AG09319 (cell line): ENCODE results near the gene DTHD1.

Source experiments
- DNase-seq: peaks from one replicate; pipeline ENCODE4 v3.0.0-alpha.2; 2010; ENCODE audit warnings: low read depth; ENCODE audit errors: extremely low read depth
- TF ChIP-seq, protein P1 (sequence below): IDR thresholded peaks from 2 replicates; pipeline ENCODE4 v1.5.1; 2011; ENCODE audit warnings: low read depth, mild to moderate bottlenecking, inconsistent platforms, low read length, moderate library complexity

Gene DTHD1

DNA sequence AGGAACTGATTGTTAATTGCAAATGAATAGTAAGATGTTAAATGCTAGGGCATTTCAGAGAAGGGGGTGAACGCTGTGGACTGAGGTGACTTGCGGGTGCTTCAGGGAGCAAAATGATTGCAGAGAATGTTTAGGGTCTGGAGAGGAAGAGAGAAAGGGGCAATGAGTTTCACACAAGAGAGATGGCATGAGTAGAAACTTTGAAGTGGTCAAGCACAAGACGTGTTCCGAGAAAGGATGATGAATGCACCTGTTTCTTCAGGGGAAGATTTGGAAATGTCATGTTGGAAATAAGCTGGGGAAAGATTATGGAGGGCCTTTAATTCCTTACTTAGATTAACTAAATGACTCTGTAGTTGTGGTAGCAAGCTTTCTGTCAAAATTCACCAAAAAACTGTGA lies 43.4 kb downstream of the DTHD1 start:
- no peak for DNase-seq
- TF ChIP-seq, protein P1, sequence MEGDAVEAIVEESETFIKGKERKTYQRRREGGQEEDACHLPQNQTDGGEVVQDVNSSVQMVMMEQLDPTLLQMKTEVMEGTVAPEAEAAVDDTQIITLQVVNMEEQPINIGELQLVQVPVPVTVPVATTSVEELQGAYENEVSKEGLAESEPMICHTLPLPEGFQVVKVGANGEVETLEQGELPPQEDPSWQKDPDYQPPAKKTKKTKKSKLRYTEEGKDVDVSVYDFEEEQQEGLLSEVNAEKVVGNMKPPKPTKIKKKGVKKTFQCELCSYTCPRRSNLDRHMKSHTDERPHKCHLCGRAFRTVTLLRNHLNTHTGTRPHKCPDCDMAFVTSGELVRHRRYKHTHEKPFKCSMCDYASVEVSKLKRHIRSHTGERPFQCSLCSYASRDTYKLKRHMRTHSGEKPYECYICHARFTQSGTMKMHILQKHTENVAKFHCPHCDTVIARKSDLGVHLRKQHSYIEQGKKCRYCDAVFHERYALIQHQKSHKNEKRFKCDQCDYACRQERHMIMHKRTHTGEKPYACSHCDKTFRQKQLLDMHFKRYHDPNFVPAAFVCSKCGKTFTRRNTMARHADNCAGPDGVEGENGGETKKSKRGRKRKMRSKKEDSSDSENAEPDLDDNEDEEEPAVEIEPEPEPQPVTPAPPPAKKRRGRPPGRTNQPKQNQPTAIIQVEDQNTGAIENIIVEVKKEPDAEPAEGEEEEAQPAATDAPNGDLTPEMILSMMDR, result no peak

DNA sequence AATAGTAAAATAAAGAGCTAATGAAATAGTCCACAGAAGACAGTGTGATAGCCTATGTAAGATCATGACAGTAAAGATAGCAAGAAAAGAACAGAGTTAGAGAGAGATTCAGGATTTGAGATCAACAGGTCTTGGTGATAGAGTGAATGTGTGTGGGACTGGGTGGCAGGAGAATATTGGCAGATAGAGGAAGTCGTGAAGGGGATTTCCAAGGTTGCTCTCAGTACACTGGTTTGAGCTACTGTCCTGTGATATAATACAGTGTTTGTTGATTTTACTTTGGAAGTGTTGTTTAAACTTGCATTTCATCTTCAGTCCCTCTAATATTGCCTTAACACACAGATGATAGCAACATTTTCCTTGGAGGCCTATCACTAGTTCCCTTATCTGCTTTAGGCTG lies 44.1 kb downstream of the DTHD1 start:
- DNase-seq, result no peak
- TF ChIP-seq, protein P1, result no peak

DNA sequence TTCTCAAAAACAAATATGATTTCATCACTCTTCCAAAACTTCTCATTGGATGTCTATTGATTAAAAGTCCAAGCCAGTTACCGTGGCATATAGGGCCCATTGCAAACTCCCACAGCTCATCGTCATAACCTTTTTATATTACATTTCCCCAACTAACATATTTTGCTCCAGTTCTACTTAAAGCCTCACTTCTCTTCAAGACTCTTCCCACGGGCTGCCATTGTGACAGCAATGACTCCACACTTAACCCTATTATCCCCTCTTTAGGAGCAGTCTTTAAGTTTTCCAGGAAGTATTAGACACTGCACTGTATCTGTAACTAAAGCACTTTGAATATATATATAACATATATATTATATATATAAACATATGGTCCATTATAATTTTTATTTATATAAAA lies 44.5 kb downstream of the DTHD1 start:
- no peak for DNase-seq
- TF ChIP-seq, protein P1, result no peak

DNA sequence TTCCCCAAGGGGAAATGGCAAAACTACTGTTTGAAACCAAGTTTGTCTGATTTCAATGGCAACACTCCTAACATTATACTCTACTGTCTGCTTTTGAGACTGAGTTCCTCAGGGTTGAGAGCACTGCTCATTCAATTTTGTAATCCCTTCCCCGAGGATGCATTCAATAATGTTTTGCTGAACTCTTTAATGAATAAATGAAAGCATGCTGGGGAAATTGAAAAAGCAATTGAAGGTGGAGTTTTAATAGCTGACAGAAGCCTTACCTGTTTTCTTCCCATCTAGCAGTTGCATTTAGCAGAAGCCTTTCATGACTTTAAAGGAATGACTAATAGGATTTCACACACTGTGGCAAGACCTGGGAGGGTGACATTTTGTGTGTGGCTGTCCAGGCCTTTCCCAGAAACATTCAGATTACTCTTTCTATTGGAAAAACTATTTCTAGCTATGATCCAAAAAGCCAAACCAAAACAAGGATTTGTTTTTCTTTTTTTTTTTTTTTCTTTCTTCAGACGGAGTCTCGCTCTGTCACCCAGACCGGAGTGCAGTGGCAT lies 45.1 kb downstream of the DTHD1 start:
- TF ChIP-seq, protein P1, result no peak
- DNase-seq, result no peak

DNA sequence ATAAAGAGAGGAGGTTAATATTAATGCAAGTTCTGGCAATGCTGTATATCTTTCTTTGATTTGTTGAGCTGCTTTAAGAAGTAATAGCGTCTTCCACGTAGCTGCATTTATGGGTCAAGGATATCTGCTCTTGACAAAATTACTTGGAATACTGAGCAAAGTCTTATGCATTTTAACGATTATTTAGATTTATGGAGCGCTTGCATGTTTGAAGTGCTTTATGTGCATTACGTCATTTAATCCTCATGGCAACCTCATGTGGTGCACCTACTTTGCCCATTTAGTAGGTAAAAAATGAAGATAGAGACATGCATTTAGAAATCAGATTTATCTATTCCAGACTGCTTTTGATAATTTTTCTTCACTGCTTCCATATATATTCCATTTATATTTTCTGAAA lies 46.0 kb downstream of the DTHD1 start:
- DNase-seq, result no peak
- TF ChIP-seq, protein P1, result no peak

DNA sequence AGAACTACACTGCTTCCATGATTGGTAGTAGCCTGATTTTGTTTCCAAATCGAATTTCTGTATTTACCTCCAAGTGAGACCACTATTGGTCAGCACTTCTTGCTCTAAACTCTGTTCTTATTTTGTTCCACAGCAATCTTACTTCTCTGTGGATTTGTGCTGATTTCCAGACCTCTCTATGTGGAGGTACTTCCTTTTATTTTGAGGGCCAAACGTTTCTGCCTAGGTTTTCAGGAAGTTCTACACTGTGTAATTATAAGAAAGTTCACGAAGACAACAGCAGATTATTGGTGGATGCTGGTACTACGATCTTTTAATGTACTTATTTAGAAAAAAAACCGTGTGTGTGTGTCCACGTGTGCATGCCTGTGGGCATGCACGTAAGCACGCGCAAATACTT lies 46.7 kb downstream of the DTHD1 start:
- no peak for DNase-seq
- TF ChIP-seq, protein P1, result no peak

DNA sequence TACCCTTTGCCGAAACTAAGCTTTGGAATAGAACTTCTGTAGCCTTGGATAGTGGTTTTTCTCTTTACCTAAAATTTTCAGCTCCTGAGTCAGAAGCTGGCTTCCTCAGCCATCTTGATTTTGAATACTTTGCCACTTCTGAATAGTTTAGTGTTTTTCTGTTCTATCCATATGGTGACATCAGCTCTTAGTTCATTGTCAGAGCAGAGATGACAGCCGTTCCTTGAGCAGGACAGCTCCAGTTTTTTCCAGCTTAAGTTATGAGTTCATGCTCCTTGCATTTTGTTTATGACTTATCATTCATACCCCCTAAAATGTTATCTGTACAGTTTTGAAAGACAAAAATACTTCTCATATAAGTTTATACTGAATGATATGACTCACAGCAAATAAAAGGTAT lies 47.8 kb downstream of the DTHD1 start:
- TF ChIP-seq, protein P1, result no peak
- no peak for DNase-seq
